Ovary (tissue), 3 donors: ENCODE results near the gene CAMTA1.

Experiments
- CTCF ChIP-seq, 3 donors: fragments of 450-650 bp in 2 of 3; fragments of 200-600 bp in 1 of 3; IDR thresholded peaks; one replicate each; pipeline versions ENCODE4 v1.5.1 to v1.8.0; 2016 to 2022; ENCODE audit warnings: antibody characterized with exemption in 3 of 3, mild to moderate bottlenecking in 1 of 3
- POLR2A ChIP-seq: fragments of 450-650 bp; IDR thresholded peaks from one replicate; pipeline ENCODE4 v1.6.1; 2017; ENCODE audit warnings: antibody characterized with exemption, mild to moderate bottlenecking, moderate library complexity
- donor health status: DM: no; HTN: no; CAD: no.

GRCh38 chr1:7704214-7705047 is 919.2 kb downstream of the CAMTA1 start:
- TF ChIP-seq CTCF (IDR thresholded peaks at IDR 0.05): no peak
- no peak for TF ChIP-seq POLR2A
